Activated T-cell treated with anti-CD3 and anti-CD28 coated beads for 24 hours (primary cell): ENCODE data around the gene PCGF2.
"Not testable (repeated sequence)": the region's sequence is repeated elsewhere in the genome, so short reads cannot be mapped to it uniquely, and the experiment has no call there.

ENCODE experiments used
- DNase-seq: peaks from one replicate; pipeline ENCODE4 v3.0.0-alpha.2; 2020; ENCODE audit warnings: low read depth

PCGF2 gene

GRCh38 chr17:38748149-38748891 lies at the start of gene PCGF2:
PCGF2 (minus strand) TSS chr17:38748336; CDS start chr17:38740402, 7,934 bp downstream.
- no peak for DNase-seq

GRCh38 chr17:38797828-38798227 lies 49.7 kb upstream of the PCGF2 start:
- DNase-seq, result no peak

DNA sequence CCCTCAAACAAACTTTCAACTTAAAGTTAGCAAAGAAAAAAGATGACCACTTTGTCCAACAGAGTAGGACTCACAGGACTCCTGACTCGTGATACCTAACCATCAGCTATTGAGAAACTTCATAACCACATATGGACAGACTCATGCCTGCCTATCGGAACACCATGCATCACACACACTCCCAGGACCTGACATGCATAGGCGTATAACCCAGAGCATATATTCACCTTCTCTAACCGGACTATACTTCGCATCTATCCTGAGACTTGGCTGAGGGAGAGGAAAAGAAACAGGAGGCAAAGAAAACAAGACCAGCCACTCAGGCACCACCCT lies 49.0 kb upstream of the PCGF2 start:
- DNase-seq, result no peak

GRCh38 chr17:38796451-38797157 lies 48.5 kb upstream of the PCGF2 start:
- DNase-seq, result no peak

GRCh38 chr17:38794221-38794620 lies 46.1 kb upstream of the PCGF2 start:
- no peak for DNase-seq

DNA sequence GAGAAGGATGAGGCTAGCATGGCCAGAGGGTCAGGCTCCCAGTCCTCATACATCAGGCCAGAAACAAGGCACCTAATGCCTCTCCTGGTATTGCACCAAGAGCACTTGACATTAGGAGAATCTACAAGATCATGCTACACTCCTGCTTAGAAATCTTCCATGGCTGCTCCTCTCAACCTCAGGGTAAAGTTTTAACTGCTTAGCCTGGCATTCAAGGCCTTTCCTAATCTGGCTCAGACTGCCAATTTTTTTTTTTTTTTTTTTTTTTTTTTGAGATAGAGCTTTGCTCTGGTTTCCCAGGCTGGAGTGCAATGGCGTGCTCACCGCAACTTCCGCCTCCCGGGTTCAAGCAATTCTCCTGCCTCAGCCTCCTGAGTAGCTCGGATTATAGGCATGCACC lies 43.0 kb upstream of the PCGF2 start:
- no peak for DNase-seq

DNA sequence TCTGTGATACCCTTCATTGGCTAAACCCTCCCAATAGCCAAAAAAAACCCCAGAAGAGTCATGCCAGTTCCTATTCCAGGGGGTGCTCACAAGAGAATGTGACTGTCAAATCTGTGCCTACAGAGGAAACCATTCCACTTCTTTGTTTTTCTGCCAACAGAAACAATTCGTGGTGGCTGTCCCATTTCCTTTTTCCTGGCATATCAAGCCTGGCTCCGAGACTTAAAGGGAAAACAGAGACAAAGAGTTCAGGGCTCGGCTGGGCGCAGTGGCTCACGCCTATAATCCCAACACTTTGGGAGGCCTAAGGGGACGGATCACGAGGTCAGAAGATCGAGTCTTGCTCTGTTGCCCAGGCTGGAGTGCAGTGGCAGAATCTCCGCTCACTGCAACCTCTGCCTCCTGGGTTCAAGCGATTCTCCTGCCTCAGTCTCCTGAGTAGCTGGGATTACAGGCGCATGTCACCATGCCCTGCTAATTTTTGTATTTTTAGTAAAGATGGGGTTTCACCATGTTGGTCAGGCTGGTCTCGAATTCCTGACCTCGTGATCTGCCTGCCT lies 42.1 kb upstream of the PCGF2 start:
- DNase-seq, result not testable (repeated sequence)

GRCh38 chr17:38789185-38789584 lies 41.0 kb upstream of the PCGF2 start:
- DNase-seq, result no peak

- not testable (repeated sequence) for DNase-seq
These were observed 39.9 kb upstream of the PCGF2 start for GRCh38 chr17:38787999-38788398.

GRCh38 chr17:38786372-38786771 lies 38.2 kb upstream of the PCGF2 start:
- no peak for DNase-seq

DNA sequence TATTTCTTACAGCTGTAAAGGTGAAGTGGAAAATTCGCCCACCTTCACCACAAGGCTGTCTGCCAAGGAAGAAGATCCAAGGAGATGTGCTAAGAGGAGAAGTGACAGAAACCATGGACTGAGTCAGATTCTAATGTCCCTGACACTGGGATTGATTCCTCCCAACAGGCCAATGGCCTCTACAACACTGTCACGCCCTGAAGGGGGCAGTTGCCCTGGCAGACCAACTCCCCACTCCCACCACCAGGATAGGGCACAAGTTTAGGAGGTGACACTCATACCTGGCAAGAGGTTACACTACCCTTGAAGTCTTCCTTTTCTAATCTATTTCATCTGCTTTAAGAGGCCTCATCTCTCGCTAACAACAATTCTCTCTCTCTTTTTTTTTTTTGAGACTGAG lies 35.1 kb upstream of the PCGF2 start:
- no peak for DNase-seq

DNA sequence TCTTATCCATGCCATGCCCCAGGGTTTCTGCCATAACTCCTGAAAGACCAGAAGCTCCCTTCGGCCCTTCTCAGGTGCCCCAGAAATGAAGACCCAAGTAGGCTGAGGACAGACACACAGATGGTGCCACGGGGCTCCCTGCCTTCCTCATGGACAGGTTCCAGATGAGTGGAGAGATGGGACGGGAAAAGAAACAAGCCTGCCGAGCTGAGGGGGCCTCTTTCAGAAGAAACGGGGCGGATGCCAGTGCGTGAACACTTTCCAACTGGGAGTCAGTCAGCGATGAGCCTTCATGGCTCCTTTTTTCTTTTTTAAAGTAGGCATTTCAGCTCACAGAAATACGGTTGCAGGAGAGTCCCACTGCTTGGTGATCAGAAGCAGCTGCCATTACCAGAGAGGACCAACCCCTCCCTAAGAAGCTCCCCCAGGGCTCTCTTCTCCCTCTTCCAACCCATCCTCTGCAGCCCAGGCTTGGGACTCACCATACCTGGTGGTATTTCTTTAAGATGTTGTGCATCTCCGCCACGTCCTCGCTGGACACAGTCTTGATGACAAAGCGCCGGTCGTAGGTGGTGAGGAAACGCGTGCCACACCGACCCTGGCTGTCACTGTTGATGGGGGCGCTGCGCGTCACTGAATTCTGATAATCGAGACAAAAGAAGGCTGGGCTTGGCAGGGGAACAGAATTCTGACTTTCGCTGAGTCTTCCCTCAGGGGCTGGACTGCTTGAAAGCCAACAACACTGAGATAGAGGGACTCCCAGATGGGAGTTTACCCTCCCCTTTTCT lies 32.0 kb upstream of the PCGF2 start:
- no peak for DNase-seq

DNA sequence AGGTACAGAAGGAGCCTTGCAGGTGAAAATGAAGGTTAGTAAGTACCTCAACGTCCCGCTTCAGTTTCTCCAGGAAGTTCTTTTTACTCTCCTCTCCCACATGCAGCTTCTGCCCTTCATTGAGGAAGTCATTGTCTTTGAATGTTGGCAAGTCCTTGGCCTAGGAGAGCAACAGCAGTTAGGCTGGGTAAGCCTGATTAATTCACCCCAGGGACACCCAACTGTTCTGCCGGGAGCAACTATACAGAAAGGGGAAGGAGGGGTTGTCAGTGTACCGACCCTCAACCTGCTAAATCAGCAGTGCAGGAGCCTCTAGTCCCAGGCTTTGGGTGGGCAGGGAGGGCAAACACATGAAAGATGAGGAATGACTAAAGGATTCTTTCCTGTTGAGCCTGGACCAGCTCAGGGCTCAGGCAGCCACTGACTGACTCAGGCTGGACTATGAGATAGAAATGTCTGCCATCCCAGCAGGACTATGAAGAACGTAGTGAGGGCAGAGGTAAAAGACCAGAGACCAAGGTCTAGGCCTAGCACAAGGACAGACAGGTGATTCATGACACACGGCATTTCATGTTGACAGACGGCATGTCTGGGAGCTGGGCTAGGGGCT lies 29.6 kb upstream of the PCGF2 start:
- no peak for DNase-seq

GRCh38 chr17:38773258-38773657 lies 25.1 kb upstream of the PCGF2 start:
- no peak for DNase-seq

- no peak for DNase-seq
These were observed 20.3 kb upstream of the PCGF2 start for GRCh38 chr17:38768417-38768816.

GRCh38 chr17:38766341-38766740 lies 18.2 kb upstream of the PCGF2 start:
- DNase-seq, result no peak

DNA sequence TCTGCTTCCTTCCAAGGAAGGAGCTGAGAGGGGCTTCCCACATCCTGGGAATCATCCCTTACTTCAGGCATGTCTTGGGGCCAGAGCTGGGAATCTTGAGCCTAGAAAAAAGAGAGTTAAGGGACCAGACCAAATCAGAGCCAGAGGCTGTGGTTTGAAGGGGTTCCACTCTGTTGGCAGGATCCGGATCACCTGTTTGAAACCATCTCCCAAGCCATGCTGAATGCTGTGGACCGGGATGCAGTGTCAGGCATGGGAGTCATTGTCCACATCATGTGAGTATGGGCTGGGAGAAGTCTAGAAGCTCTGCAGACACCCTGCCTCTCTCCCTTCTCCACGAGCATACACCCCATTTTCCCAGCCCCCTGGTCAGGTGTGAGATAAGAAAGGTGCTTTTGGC lies 14.1 kb upstream of the PCGF2 start:
- no peak for DNase-seq

GRCh38 chr17:38761612-38762011 lies 13.5 kb upstream of the PCGF2 start:
- no peak for DNase-seq

DNA sequence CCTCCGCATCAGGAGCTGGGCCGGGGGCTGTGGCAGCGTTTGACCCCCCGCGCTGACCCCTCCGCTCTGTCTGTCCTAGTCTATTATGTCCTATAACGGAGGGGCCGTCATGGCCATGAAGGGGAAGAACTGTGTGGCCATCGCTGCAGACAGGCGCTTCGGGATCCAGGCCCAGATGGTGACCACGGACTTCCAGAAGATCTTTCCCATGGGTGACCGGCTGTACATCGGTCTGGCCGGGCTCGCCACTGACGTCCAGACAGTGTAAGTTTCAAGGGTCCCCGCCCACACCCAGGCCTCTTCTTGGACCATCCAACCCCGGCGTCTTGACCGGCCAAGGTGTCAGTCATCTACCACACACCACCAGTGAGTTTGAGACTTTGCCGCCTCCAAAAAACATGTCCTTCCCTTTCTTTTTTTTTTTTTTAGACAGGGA lies 5.0 kb upstream of the PCGF2 start:
- DNase-seq, result no peak

GRCh38 chr17:38752308-38753070 lies 4.4 kb upstream of the PCGF2 start, which contains the start of gene PSMB3:
PSMB3 (plus strand) TSS chr17:38752741; CDS start chr17:38752827, 86 bp downstream.
- peak; percentile 96 for DNase-seq

- peak; percentile 78 for DNase-seq
These were observed 3.7 kb upstream of the PCGF2 start for GRCh38 chr17:38751808-38752307.
